Measurements from ENCODE around the gene CHRND. TPM values are rescaled to one million over a fixed set of nuclear protein-coding genes. Genes with fewer than 3 reads are reported as not detected.
"Not testable (repeated sequence)": the region's sequence is repeated elsewhere in the genome, so short reads cannot be mapped to it uniquely, and the experiment has no call there.

CHRND gene
- polyA plus RNA-seq, 3 donors: 0.85 to 1.1 (median 0.87) TPM

GRCh38 chr2:232551250-232551638 is 25.3 kb downstream of the CHRND start:
- DNase-seq (ENCODE audit: extremely low read depth in 1 of 11, low read depth in 9 of 11, low spot score in 4 of 11): no peak

DNA sequence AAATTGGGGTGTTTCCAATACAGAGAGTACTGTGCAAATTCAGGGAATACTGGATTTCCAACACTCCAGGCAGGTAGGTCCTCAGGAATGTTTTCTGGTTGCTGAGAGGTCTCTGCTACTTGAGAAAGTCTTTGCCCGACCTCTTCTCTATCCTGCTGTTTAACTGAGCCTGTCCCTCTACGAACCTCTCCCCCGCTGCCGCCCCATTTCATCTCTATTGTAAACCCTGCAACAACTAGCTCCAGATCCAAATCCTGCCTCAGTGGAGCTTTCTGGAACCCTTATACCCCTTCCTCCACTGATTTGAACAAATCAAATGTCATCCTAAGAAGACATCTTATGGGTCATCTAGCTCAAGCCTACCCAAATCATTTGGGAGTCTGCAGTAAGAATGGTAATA is 25.8 kb downstream of the CHRND start:
- DNase-seq (ENCODE audit: extremely low read depth in 1 of 11, low read depth in 9 of 11, low spot score in 4 of 11): no peak

DNA sequence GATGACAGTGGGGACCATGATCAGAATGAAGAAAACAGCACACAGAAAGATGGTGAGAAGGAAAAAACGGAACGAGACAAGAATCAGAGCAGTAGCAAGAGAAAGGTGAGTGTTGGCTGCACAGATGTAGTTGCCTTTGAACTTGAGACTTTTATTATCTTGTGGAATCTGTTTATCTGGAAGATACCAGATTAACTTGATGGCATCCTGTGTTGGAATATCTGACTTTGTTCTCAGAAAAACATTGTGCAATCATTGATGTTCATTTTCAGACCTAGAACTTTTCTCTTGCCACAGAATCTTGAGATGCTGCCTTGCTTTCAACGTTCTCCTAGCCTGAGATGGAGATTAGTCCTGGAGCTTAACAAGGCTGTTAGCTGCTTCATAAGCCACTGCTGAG is 30.5 kb downstream of the CHRND start:
- DNase-seq (ENCODE audit: extremely low read depth in 1 of 11, low read depth in 9 of 11, low spot score in 4 of 11): no peak

DNA sequence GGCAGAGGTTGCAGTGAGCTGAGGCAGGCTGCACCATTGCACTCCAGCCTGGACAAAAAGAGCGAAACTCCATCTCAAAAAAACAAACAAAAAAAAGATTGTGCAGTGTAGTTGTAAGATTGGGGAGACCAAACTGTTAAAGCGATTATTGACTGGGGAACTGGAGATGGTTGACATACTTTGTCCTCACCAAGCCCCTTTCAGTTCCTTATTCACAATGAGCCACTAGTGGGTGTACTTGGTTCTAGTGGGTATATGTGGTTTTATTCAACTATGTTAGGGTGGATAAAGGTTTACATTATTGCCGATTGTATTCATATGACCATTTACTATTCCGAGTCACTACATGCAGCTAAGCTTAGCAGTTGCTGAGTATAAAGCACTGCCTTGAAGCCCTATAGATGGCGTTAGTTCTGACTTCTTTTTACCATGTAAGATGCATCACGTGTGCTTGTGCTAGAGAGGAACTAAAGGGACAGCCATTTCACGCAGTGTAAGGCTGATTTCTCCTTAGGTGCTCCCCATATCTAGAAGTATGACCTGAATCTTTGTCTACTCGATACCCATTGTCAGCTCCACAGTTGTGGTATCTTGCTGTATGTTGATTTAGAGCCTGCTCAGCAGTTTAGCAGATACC is 36.7 kb downstream of the CHRND start:
- DNase-seq (ENCODE audit: extremely low read depth in 1 of 11, low read depth in 9 of 11, low spot score in 4 of 11): no peak

DNA sequence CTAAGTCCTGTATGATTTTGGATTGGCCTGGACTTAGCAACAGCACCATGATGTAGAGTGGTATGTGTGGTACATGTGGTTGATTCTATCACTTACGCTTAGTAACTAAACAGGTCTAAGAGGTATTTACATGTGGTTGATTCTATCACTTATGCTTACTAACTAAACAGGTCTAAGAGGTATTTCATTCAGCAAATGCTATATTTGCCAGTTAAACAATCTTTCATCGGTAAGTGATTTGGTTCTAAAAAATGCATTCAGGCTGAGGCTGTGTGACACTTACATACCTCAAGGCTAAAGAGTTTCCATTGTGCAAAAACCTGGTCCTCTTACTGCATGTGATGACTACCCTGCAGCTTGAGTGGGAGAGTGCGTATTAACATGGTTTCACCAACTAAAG is 37.6 kb downstream of the CHRND start:
- no peak for DNase-seq (ENCODE audit: extremely low read depth in 1 of 11, low read depth in 9 of 11, low spot score in 4 of 11)

GRCh38 chr2:232567721-232568120 is 41.8 kb downstream of the CHRND start:
- DNase-seq (ENCODE audit: extremely low read depth in 1 of 11, low read depth in 9 of 11, low spot score in 4 of 11): no peak

DNA sequence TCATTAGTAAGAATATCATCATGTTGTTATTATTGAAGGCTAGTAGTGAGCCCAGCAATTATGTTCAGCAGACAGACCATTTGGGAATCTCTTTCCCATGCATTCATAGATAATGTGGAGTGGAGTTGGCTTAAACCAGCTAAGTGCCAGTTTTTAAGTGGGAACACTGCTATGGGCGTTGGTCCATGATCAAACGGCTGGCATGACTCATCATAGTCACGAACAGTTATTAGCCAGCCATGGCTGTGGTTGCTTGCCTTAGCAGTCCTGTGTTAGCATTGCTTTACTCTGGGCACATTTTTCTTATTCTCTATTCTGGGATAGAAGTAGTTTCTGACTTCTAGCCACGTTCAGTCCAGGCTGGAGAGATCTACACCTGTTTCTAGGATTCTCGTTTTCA is 42.2 kb downstream of the CHRND start:
- no peak for DNase-seq (ENCODE audit: extremely low read depth in 1 of 11, low read depth in 9 of 11, low spot score in 4 of 11)

GRCh38 chr2:232569541-232569940 is 43.6 kb downstream of the CHRND start:
- no peak for DNase-seq (ENCODE audit: extremely low read depth in 1 of 11, low read depth in 9 of 11, low spot score in 4 of 11)

GRCh38 chr2:232570481-232570880 is 44.5 kb downstream of the CHRND start:
- DNase-seq (ENCODE audit: extremely low read depth in 1 of 11, low read depth in 9 of 11, low spot score in 4 of 11): not testable (repeated sequence)

- no peak for DNase-seq (ENCODE audit: extremely low read depth in 1 of 11, low read depth in 9 of 11, low spot score in 4 of 11)
Observed at GRCh38 chr2:232571026-232571474, 45.1 kb downstream of the CHRND start.

- no peak for DNase-seq (ENCODE audit: extremely low read depth in 1 of 11, low read depth in 9 of 11, low spot score in 4 of 11)
Observed at GRCh38 chr2:232573042-232573441, 47.1 kb downstream of the CHRND start.

DNA sequence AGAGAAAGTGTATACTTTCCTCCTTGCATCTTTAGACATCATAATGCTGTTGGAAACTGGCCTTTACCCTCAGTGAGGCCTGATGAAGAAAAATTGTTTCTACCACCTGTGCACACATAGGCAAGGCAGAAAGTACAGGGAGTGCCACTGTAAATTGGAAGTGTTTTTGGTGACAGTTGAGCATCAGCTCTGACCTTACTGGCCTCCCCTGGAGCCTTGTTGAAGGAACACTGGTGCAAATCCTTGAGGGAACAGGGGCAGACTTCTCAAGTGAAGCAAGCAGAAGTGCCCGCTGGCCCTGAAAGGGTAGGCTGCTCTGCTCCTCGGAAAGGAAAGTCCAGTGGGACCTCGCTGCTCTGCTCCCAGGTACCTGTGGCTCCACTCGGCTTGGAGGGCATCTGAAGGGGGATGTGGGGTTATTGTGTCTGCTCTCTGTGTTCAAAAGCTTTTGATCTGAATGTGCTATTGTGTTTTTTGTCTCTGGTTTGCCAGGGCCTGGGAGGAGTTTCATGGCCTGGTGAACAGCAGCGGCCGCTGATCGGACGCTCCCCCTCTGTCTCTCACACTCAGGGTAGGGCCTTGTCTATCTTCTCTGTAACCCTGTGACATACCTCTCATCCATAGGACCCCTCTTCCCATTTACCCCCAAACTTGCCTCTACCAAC is 47.9 kb downstream of the CHRND start:
- DNase-seq (ENCODE audit: extremely low read depth in 1 of 11, low read depth in 9 of 11, low spot score in 4 of 11): no peak

- DNase-seq (ENCODE audit: extremely low read depth in 1 of 11, low read depth in 9 of 11, low spot score in 4 of 11): no peak
Observed at GRCh38 chr2:232574674-232575403, 48.9 kb downstream of the CHRND start.

GRCh38 chr2:232575404-232575746 is 49.4 kb downstream of the CHRND start:
- no peak for DNase-seq (ENCODE audit: extremely low read depth in 1 of 11, low read depth in 9 of 11, low spot score in 4 of 11)

GRCh38 chr2:232576995-232577394 is 51.0 kb downstream of the CHRND start:
- DNase-seq (ENCODE audit: extremely low read depth in 1 of 11, low read depth in 9 of 11, low spot score in 4 of 11): no peak

GRCh38 chr2:232577841-232578240 is 51.9 kb downstream of the CHRND start:
- no peak for DNase-seq (ENCODE audit: extremely low read depth in 1 of 11, low read depth in 9 of 11, low spot score in 4 of 11)

- DNase-seq (ENCODE audit: extremely low read depth in 1 of 11, low read depth in 9 of 11, low spot score in 4 of 11): no peak
Observed at GRCh38 chr2:232578626-232579025, 52.7 kb downstream of the CHRND start.

DNA sequence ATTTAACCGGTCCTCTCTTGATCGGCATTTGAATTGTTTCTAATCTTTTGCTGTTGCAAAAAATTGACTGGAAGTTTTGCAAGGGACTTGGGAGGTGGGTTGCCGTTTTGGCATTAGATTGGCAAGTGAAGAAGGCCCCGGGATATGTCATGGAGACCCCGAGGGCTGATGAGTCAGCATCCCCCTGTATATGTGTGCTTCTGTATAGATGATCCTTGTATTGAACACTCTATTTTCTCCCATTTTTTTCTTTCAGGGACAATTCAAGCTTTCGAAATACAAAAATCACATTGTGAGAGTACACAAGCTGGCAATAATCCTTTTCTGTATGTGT is 54.7 kb downstream of the CHRND start:
- no peak for DNase-seq (ENCODE audit: extremely low read depth in 1 of 11, low read depth in 9 of 11, low spot score in 4 of 11)

DNA sequence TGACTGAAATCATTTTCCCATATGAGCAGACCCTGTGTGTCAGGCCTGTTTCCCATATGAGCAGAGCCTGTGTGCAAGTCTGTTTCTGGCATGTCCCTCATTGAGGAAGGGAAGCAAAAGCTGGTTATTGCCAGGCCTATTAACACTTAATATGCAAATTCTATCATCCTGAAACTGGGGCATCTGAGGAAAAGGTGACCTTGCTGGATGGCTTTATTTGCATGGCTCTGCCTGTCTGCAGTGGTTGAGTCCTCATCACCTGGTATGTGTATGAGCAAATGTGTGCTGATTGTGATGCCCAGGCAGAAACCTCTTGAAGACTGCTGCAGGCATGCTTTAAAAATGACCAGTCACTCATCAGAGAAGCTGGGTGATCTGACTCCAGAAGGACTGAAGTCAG is 55.8 kb downstream of the CHRND start:
- no peak for DNase-seq (ENCODE audit: extremely low read depth in 1 of 11, low read depth in 9 of 11, low spot score in 4 of 11)

DNA sequence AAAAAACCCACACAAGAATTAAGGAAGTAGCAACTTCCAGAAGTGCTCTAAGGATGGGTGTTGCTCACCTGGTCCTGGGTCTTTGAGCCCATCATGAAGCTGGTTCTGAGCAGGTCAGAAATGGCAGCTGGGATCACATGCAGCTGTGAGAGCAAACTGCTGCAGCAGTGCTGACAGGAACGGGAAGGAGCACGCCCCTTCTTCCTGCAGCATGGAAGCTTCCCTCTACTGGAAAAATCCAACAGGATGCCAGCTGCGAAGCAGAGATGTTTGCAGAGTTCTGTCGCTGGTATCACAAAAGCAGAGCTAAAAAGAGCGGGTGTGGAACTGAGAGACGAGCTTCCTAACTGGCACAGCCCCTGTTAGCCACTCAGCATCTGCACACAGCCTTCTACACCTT is 58.3 kb downstream of the CHRND start:
- DNase-seq (ENCODE audit: extremely low read depth in 1 of 11, low read depth in 9 of 11, low spot score in 4 of 11): no peak

Measured in renal cortex interstitium (tissue), 11 donors.